Stomach (tissue), 9 donors: ENCODE data around the gene CNP. TPM values are rescaled to one million over a fixed set of nuclear protein-coding genes. Genes with fewer than 3 reads are reported as not detected.
A peak's percentile ranks its signal among the peaks of the same experiment; 100 is the strongest.

ENCODE experiments used
- DNase-seq, 2 donors: peaks; one replicate each; pipeline versions ENCODE4 v3.0.0 to v3.0.0-alpha.2; 2013 to 2019
- H3K27ac ChIP-seq, 5 donors: fragments of 200-600 bp in 4 of 5; sonication (generic) in 4 of 5; one replicate each; pipeline ENCODE4 v1.5.1; 2013 to 2019; ENCODE audit warnings: mild to moderate bottlenecking in 1 of 5, moderate library complexity in 1 of 5
- H3K27me3 ChIP-seq, 3 donors: fragments of 200-600 bp; sonication (generic); one replicate each; pipeline ENCODE4 v1.5.1; 2017 to 2019; ENCODE audit warnings: mixed run types in 1 of 3
- H3K36me3 ChIP-seq, 4 donors: fragments of 200-600 bp; sonication (generic); 1 replicate in 3 of 4; 2 replicates in 1 of 4; pipeline ENCODE4 v1.5.1; 2016 to 2019
- H3K4me1 ChIP-seq, 4 donors: fragments of 200-600 bp; sonication (generic); one replicate each; pipeline ENCODE4 v1.5.1; 2016 to 2019
- H3K4me3 ChIP-seq, 4 donors: fragments of 200-600 bp; sonication (generic) in 3 of 4; one replicate each; pipeline ENCODE4 v1.5.1; 2016 to 2019; ENCODE audit warnings: mild to moderate bottlenecking in 1 of 4
- H3K9me3 ChIP-seq, 4 donors: fragments of 200-600 bp; sonication (generic); one replicate each; pipeline ENCODE4 v1.5.1; 2016 to 2019
- EP300 ChIP-seq: sonication (generic); formaldehyde crosslinking; IDR thresholded peaks from one replicate; pipeline ENCODE4 v1.6.1; 2017; ENCODE audit warnings: antibody characterized with exemption
- POLR2A ChIP-seq, 4 donors: fragments of 450-650 bp; IDR thresholded peaks; one replicate each; pipeline ENCODE4 v1.6.1; 2016; ENCODE audit warnings: antibody characterized with exemption in 4 of 4, control low read depth in 2 of 4, mild to moderate bottlenecking in 1 of 4, moderate library complexity in 1 of 4
- POLR2AphosphoS5 ChIP-seq, 3 donors: sonication (generic); formaldehyde crosslinking; IDR thresholded peaks; one replicate each; pipeline ENCODE4 v1.6.1; 2016; ENCODE audit warnings: antibody characterized with exemption in 3 of 3
- WGBS, 5 donors: extraction: QIAGEN DNeasy Blood & Tissue Kit in 3 of 5; methylation state at CpG; one replicate each; pipeline versions ENCODE4 v1.1.5 to v1.1.7; 2013 to 2018; 5-methylcytosine and 5-hydroxymethylcytosine counted together
- intact Hi-C: fragments of 100-400 bp; cut with DNase I; formaldehyde crosslinking; loops from one replicate; pipeline ENCODE4 v1.15.1; 2023; ENCODE audit warnings: low total_unique reads
- polyA plus RNA-seq, 3 donors: library from polyadenylated mRNA; stranded (reverse); fragments of 200-250 nt; gene quantifications; one replicate each; pipeline ENCODE4 v1.2.3, GENCODE V29; 2013
- total RNA-seq, 5 donors: library from RNA; depleted of rRNA; stranded (reverse); fragments of >200 nt; gene quantifications; one replicate each; pipeline versions ENCODE4 v1.1.0 to v1.2.3, GENCODE V29; 2014 to 2016
- TF ChIP-seq, protein P1 (sequence below), 7 experiments: fragments of 450-650 bp in 4 of 7; fragments of 200-600 bp in 3 of 7; sonication (generic) in 3 of 7; IDR thresholded peaks; one replicate each; pipeline ENCODE4 v1.5.1; 2016 to 2019; ENCODE audit warnings: antibody characterized with exemption in 7 of 7, control low read depth in 2 of 7, mild to moderate bottlenecking in 1 of 7
- donor health status: healthy with polysubstance abuse.
- donor health status: Bipolar disorder and iron deficiency.
- donor health status: healthy.

Gene CNP
- total and polyA plus RNA-seq, 8 donors, result 21.0 to 47.2 (median 29.1) TPM

GRCh38 chr17:41968676-41969075 lies 2.1 kb downstream of the CNP start:
- TF ChIP-seq POLR2A (IDR thresholded peaks at IDR 0.05) (no peak), EP300 (no peak)
- TF ChIP-seq, protein P1, sequence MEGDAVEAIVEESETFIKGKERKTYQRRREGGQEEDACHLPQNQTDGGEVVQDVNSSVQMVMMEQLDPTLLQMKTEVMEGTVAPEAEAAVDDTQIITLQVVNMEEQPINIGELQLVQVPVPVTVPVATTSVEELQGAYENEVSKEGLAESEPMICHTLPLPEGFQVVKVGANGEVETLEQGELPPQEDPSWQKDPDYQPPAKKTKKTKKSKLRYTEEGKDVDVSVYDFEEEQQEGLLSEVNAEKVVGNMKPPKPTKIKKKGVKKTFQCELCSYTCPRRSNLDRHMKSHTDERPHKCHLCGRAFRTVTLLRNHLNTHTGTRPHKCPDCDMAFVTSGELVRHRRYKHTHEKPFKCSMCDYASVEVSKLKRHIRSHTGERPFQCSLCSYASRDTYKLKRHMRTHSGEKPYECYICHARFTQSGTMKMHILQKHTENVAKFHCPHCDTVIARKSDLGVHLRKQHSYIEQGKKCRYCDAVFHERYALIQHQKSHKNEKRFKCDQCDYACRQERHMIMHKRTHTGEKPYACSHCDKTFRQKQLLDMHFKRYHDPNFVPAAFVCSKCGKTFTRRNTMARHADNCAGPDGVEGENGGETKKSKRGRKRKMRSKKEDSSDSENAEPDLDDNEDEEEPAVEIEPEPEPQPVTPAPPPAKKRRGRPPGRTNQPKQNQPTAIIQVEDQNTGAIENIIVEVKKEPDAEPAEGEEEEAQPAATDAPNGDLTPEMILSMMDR (IDR thresholded peaks at IDR 0.05), result no peak
- no peak for DNase-seq
- Histone ChIP-seq H3K36me3 (peaks cover 10 to 58% (median 55%) of the 10 kb centered on the region in 4 donors), H3K9me3 (no peaks in the 10 kb centered on the region), H3K27me3 (no peaks in the 10 kb centered on the region), H3K4me1 (peaks cover 40 to 78% (median 69%) of the 10 kb centered on the region in 4 donors), H3K27ac (peak overlapping the region in 2 of 5 donors; percentile 2 to 92), H3K4me3 (peak overlapping the region in 2 of 4 donors; percentile 72 to 84)
- intact Hi-C loops, result no loop called here
- 87 to 97% (median 92%) methylated on average over 10 of the region's 10 CpGs for WGBS, 5 donors

DNA sequence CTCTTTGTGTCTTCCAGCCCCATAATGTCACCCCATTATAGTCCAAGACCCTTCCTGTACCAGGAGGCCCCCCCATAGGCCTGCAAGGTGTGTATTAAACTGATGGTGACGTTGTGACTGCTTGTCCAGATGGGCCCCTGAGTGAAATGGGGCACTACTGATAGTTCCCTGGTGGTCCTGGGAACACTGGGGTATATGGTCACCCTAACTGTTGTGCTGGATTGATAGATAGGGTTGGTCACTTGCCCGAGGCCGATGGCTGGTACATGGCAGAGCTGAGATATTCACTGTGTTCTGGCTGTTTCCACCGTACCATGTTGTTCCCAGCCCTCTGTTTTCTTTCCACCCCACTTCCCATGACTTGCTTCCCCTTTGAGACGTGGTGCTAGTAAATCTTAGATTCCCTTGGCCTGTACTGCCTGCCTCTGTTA lies 4.3 kb downstream of the CNP start:
- peaks cover 28 to 81% (median 77%) of the 10 kb centered on the region in 4 donors for H3K36me3 ChIP-seq
- H3K4me1 ChIP-seq, result peaks cover 33 to 87% (median 69%) of the 10 kb centered on the region in 4 donors
- no peak overlapping the region for H3K4me3 ChIP-seq
- H3K9me3 ChIP-seq, result no peaks in the 10 kb centered on the region
- WGBS, 5 donors, result 76 to 91% (median 85%) methylated on average over 5 of the region's 5 CpGs
- no peak for DNase-seq
- intact Hi-C loops, result no loop called here
- no peaks in the 10 kb centered on the region for H3K27me3 ChIP-seq
- TF ChIP-seq EP300, result no peak
- TF ChIP-seq POLR2AphosphoS5 (IDR thresholded peaks at IDR 0.05), result no peak
- peak overlapping the region in 1 of 5 donors; percentile 2 for H3K27ac ChIP-seq

DNA sequence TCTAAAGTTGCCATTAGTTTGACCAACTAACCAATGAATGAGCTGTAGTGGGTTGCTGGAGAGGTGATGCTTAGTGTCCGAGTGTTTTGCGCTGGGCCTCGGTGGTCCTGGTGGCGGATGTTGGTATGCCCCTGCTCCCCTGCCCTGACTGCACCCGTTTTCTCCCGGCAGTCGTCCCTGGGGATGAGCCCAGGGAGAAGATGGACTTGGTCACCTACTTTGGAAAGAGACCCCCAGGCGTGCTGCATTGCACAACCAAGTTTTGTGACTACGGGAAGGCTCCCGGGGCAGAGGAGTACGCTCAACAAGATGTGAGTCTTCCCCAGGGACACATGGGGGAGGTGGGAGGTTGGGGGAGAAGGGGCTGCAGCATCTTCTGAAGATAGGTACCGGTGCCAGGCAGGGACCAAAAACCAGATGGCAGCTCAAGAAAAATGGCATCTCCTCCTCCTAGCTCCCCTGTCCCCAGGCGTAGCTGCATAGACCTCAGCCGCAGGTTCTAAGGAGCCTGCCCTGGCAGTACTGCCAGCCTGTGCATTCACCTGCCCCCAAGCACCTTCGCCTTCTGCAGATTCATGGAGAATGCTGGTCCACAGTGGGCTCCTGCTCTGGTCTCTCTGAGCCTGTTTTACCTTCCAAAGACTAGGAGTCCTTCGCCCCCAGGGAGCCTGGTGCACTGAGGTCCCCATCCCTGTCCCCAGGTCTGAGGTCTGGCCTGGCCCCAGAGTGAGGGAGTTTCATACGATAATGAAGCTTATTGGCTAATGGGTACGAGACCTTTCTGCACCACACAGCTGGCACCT lies 5.3 kb downstream of the CNP start:
- Histone ChIP-seq H3K36me3 (peaks cover 38 to 91% (median 87%) of the 10 kb centered on the region in 4 donors), H3K4me3 (no peak overlapping the region)
- intact Hi-C loops, result no loop called here

DNA sequence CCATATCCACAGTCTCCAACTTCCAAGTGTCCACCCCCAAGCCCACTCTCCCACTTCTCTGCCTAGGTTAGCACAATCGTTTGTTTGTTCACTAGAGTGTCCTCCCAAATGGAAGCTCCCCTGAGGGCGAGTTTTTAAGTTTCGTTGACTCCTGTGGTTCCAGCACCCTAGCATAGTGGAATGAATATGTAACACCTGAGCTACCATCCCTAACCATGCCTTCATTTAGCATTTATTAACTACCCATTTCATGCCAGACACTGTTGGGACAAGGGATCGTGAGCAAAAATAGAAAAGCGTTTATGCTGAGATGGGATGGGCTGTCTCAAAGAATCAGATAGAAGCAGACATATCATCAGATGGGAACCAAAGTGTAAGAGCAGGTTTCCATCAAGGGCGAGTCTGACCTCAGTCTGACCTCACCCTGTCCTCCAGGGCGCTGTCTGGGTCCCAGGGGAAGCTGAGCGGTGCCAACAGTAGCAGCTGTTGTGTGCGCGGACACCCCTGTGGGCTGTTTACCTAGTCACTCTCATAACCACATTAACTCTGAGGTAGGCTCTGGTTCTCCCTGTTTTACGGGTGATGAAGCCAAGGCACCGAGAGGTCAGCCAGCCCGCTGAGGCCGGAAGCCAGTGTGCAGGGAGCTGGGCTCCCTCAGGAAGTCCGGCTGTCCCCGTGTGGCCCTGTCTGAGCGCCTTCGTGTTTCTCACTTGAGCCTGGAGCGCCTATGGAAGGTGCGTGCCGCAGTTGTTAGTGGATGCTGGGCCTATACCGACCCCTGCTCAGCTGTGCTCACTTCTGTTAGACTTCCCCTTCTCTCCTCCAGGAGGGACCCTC lies 6.2 kb downstream of the CNP start:
- Histone ChIP-seq H3K36me3 (peaks cover 43 to 99% (median 96%) of the 10 kb centered on the region in 4 donors), H3K4me1 (peaks cover 26 to 94% (median 67%) of the 10 kb centered on the region in 4 donors), H3K9me3 (no peaks in the 10 kb centered on the region), H3K4me3 (no peak overlapping the region), H3K27me3 (no peaks in the 10 kb centered on the region), H3K27ac (peak overlapping the region; percentile 62 to 74 (median 70))
- 29 to 68% (median 35%) methylated on average over 14 to 22 of the region's 22 CpGs for WGBS, 5 donors
- peak in 2 of 3 donors; percentile 18 to 48 for TF ChIP-seq POLR2AphosphoS5 (IDR thresholded peaks at IDR 0.05)
- TF ChIP-seq, protein P1 (IDR thresholded peaks at IDR 0.05), result no peak
- peak; percentile 68 to 82 for DNase-seq
- intact Hi-C loops, result no loop called here

More for the DNA sequence above, 5.3 kb downstream of the CNP start:
- Histone ChIP-seq H3K27ac (peak overlapping the region in 4 of 5 donors; percentile 67 to 74 (median 70)), H3K27me3 (no peaks in the 10 kb centered on the region), H3K4me1 (peaks cover 30 to 93% (median 70%) of the 10 kb centered on the region in 4 donors), H3K9me3 (no peaks in the 10 kb centered on the region)
- WGBS, 5 donors, result 84 to 90% (median 88%) methylated on average over 18 of the region's 18 CpGs
- no peak for DNase-seq
- TF ChIP-seq, protein P1 (IDR thresholded peaks at IDR 0.05), result no peak
- TF ChIP-seq EP300, result no peak
